IMR-90 (cell line): Measurements from ENCODE around the gene TPM4. TPM values are rescaled to one million over a fixed set of nuclear protein-coding genes. Genes with fewer than 3 reads are reported as not detected.

Source experiments
- ATAC-seq: fragments of 200-7000 bp; cut with Tn5 transposase; 2 replicates; pipeline ENCODE4 v1.9.1; 2020; ENCODE audit warnings: low read depth, mild to moderate bottlenecking, moderate library complexity
- BruUV-seq: library from RNA; stranded (reverse); fragments of 400-500 nt; replicated peaks from 2 replicates; lab custom pipeline; 2021; lab: Mats Ljungman, UMichigan
- CTCF ChIA-PET: fragments of 300-600 bp; formaldehyde crosslinking; extraction: SDS; loops from one replicate; lab custom pipeline; 2021; ENCODE audit warnings: antibody characterized with exemption; lab: Yijun Ruan, JAX
- POLR2A ChIA-PET: fragments of 300-600 bp; sonication (Branson Sonifier 250); formaldehyde crosslinking; loops from one replicate; lab custom pipeline; 2022; ENCODE audit warnings: antibody characterized with exemption; ENCODE audit not compliant: unreplicated experiment; lab: Charles Lee
- DNase-seq: peaks from one replicate; pipeline ENCODE4 v3.0.0; 2013
- H2AFZ ChIP-seq: replicated peaks from 2 replicates; pipeline ENCODE3; 2013; ENCODE audit warnings: low read length, mild to moderate bottlenecking; ENCODE audit not compliant: poor library complexity
- H2AK5ac ChIP-seq: 2 replicates; pipeline ENCODE4 v1.6.1; 2013; ENCODE audit warnings: low read depth, low read length, inconsistent platforms
- H2AK9ac ChIP-seq: replicated peaks from 2 replicates; pipeline ENCODE3; 2013; ENCODE audit warnings: mild to moderate bottlenecking, low read depth, low read length, moderate library complexity; ENCODE audit not compliant: poor library complexity
- H2BK120ac ChIP-seq: 2 replicates; pipeline ENCODE4 v1.6.1; 2013; ENCODE audit warnings: low read depth, low read length, inconsistent platforms
- H2BK15ac ChIP-seq: 3 replicates; pipeline ENCODE4 v1.6.1; 2013; ENCODE audit warnings: low read depth, low read length, inconsistent platforms
- H2BK20ac ChIP-seq: 2 replicates; pipeline ENCODE4 v1.6.1; 2013; ENCODE audit warnings: low read depth, mild to moderate bottlenecking, inconsistent platforms, low read length, moderate library complexity
- H2BK5ac ChIP-seq: 2 replicates; pipeline ENCODE4 v1.6.1; 2013; ENCODE audit warnings: mild to moderate bottlenecking, low read depth, low read length, inconsistent platforms; ENCODE audit not compliant: poor library complexity, severe bottlenecking
- H3K14ac ChIP-seq: replicated peaks from 2 replicates; pipeline ENCODE4 v1.6.1; 2013; ENCODE audit warnings: low read depth, low read length, inconsistent platforms
- H3K18ac ChIP-seq: 2 replicates; pipeline ENCODE4 v1.6.1; 2013; ENCODE audit warnings: low read depth, low read length, control low read depth
- H3K23ac ChIP-seq: 2 replicates; pipeline ENCODE4 v1.6.1; 2013; ENCODE audit warnings: low read depth, low read length, inconsistent platforms
- H3K27ac ChIP-seq: 2 replicates; pipeline ENCODE4 v1.5.1; 2013; ENCODE audit warnings: mild to moderate bottlenecking, control low read depth, low read length; ENCODE audit not compliant: insufficient read depth
- H3K27me3 ChIP-seq: 2 replicates; pipeline ENCODE4 v1.6.1; 2013; ENCODE audit warnings: low read length; ENCODE audit not compliant: control insufficient read depth, insufficient read depth
- H3K36me3 ChIP-seq: 2 replicates; pipeline ENCODE4 v1.6.1; 2013; ENCODE audit warnings: low read length, mixed read lengths; ENCODE audit not compliant: control insufficient read depth, insufficient read depth
- H3K4ac ChIP-seq: 2 replicates; pipeline ENCODE4 v1.6.1; 2013; ENCODE audit warnings: low read depth, low read length, inconsistent platforms
- H3K4me1 ChIP-seq: 2 replicates; pipeline ENCODE4 v1.6.1; 2013; ENCODE audit warnings: low read length, mixed read lengths; ENCODE audit not compliant: control insufficient read depth, insufficient read depth
- H3K4me2 ChIP-seq: 2 replicates; pipeline ENCODE4 v1.6.1; 2013; ENCODE audit warnings: low read depth, mild to moderate bottlenecking, control low read depth, low read length, moderate library complexity
- H3K4me3 ChIP-seq: 2 replicates; pipeline ENCODE4 v1.5.1; 2013; ENCODE audit warnings: low read depth, mild to moderate bottlenecking, control low read depth, low read length, moderate library complexity; ENCODE audit not compliant: insufficient read depth
- H3K56ac ChIP-seq: 2 replicates; pipeline ENCODE4 v1.6.1; 2013; ENCODE audit warnings: low read length, inconsistent platforms; ENCODE audit not compliant: insufficient read depth; ENCODE audit errors: extremely low read depth
- H3K79me1 ChIP-seq, 2 experiments: 2 replicates each; pipeline ENCODE4 v1.6.1; 2013; ENCODE audit warnings: low read length in 2 of 2, inconsistent platforms in 1 of 2, low read depth in 1 of 2
- H3K9ac ChIP-seq: 2 replicates; pipeline ENCODE4 v1.6.1; 2013; ENCODE audit warnings: low read depth, low read length, control low read depth
- H3K9me1 ChIP-seq: 2 replicates; pipeline ENCODE4 v1.6.1; 2013; ENCODE audit warnings: low read length, inconsistent platforms; ENCODE audit not compliant: insufficient read depth
- H3K9me3 ChIP-seq: 2 replicates; pipeline ENCODE4 v1.6.1; 2013; ENCODE audit warnings: low read length; ENCODE audit not compliant: control insufficient read depth, insufficient read depth
- H4K20me1 ChIP-seq: 2 replicates; pipeline ENCODE4 v1.6.1; 2013; ENCODE audit warnings: low read length, inconsistent platforms; ENCODE audit not compliant: insufficient read depth
- H4K5ac ChIP-seq: 2 replicates; pipeline ENCODE4 v1.6.1; 2013; ENCODE audit warnings: mild to moderate bottlenecking, low read depth, low read length, control low read depth
- H4K8ac ChIP-seq, 2 experiments: 2 replicates each; pipeline ENCODE4 v1.6.1; 2013; ENCODE audit warnings: low read depth in 2 of 2, low read length in 2 of 2, control low read depth in 1 of 2, inconsistent platforms in 1 of 2
- H4K91ac ChIP-seq: 2 replicates; pipeline ENCODE4 v1.6.1; 2013; ENCODE audit warnings: low read depth, low read length, inconsistent platforms; ENCODE audit not compliant: insufficient read depth
- BHLHE40 ChIP-seq: fragments of 150-350 bp; IDR thresholded peaks from 2 replicates; pipeline ENCODE4 v1.6.1; 2016; ENCODE audit warnings: mild to moderate bottlenecking, low read depth, low read length
- CEBPB ChIP-seq: IDR thresholded peaks from 2 replicates; pipeline ENCODE4 v1.6.1; 2012; ENCODE audit warnings: low read depth, low read length, improper control_type of control experiment
- CHD1 ChIP-seq: IDR thresholded peaks from 2 replicates; pipeline ENCODE4 v1.6.1; 2012; ENCODE audit warnings: low read depth, low read length, improper control_type of control experiment
- FOS ChIP-seq: fragments of 150-350 bp; IDR thresholded peaks from 2 replicates; pipeline ENCODE4 v1.6.1; 2016; ENCODE audit warnings: low read depth, low read length
- MAFK ChIP-seq: IDR thresholded peaks from 2 replicates; pipeline ENCODE4 v1.6.1; 2012; ENCODE audit warnings: low read depth, low read length, improper control_type of control experiment
- MAZ ChIP-seq: IDR thresholded peaks from 2 replicates; pipeline ENCODE4 v1.6.1; 2012; ENCODE audit warnings: low read depth, mild to moderate bottlenecking, low read length, improper control_type of control experiment, moderate library complexity, borderline replicate concordance
- MXI1 ChIP-seq: IDR thresholded peaks from 2 replicates; pipeline ENCODE4 v1.6.1; 2012; ENCODE audit warnings: low read depth, mild to moderate bottlenecking, low read length, moderate library complexity, borderline replicate concordance
- NFE2L2 ChIP-seq: fragments of 150-350 bp; IDR thresholded peaks from 2 replicates; pipeline ENCODE4 v1.6.1; 2016; ENCODE audit warnings: low read depth, mild to moderate bottlenecking, low read length
- POLR2A ChIP-seq: IDR thresholded peaks from 2 replicates; pipeline ENCODE4 v1.6.1; 2012; ENCODE audit warnings: mild to moderate bottlenecking, low read depth, low read length
- RAD21 ChIP-seq: IDR thresholded peaks from 2 replicates; pipeline ENCODE4 v1.6.1; 2012; ENCODE audit warnings: low read length, improper control_type of control experiment
- RCOR1 ChIP-seq: IDR thresholded peaks from 2 replicates; pipeline ENCODE4 v1.6.1; 2012; ENCODE audit warnings: mild to moderate bottlenecking, low read length, improper control_type of control experiment; ENCODE audit not compliant: insufficient replicate concordance
- SMC3 ChIP-seq: fragments of 150-350 bp; IDR thresholded peaks from 2 replicates; pipeline ENCODE4 v1.6.1; 2016; ENCODE audit warnings: low read depth, mild to moderate bottlenecking, antibody characterized with exemption, low read length, moderate library complexity
- whole genome bisulfite sequencing, 2 experiments: methylation state at CpG; one replicate each; pipeline versions ENCODE4 v1.1.5 to v1.1.7; 2013; ENCODE audit warnings: missing lambda C conversion rate in 2 of 2; ENCODE audit not compliant: insufficient read length in 1 of 2; ENCODE audit errors: extremely low coverage in 2 of 2; 5-methylcytosine and 5-hydroxymethylcytosine counted together
- dilution Hi-C: fragments of 300-500 bp; cut with HindIII; formaldehyde crosslinking; loops from one replicate; pipeline ENCODE4 v1.14.3; 2018; ENCODE audit warnings: low sequenced_read_pairs; ENCODE audit not compliant: unreplicated experiment
- in situ Hi-C: fragments of 300-500 bp; cut with MboI; formaldehyde crosslinking; loops from 3 replicates; pipeline ENCODE4 v1.14.3; 2019; ENCODE audit warnings: low sequenced_read_pairs, inconsistent platforms, mixed read lengths
- intact Hi-C: fragments of 100-400 bp; cut with micrococcal nuclease; formaldehyde crosslinking; loops from 2 replicates; pipeline ENCODE4 v1.10.0; 2022
- polyA plus RNA-seq, 3 experiments: library from polyadenylated mRNA; depleted of rRNA; stranded (reverse); fragments of >200 nt; gene quantifications; 2 replicates each; pipeline ENCODE4 v1.2.3, GENCODE V29; 2012; ENCODE audit warnings: low replicate concordance in 1 of 3
- total RNA-seq: library from RNA; depleted of rRNA; stranded (reverse); fragments of >200 nt; gene quantifications from 2 replicates; pipeline ENCODE4 v1.2.3, GENCODE V29; 2012
- TF ChIP-seq, protein P1 (sequence below): fragments of 150-350 bp; IDR thresholded peaks from 2 replicates; pipeline ENCODE4 v1.6.1; 2016; ENCODE audit warnings: low read depth, mild to moderate bottlenecking, low read length, moderate library complexity, borderline replicate concordance
- TF ChIP-seq, protein P2 (sequence below): conservative IDR thresholded peaks from 2 replicates; pipeline ENCODE4 v1.5.1; 2012; ENCODE audit warnings: mild to moderate bottlenecking, low read depth, low read length, improper control_type of control experiment
- TF ChIP-seq, protein P3 (sequence below): fragments of 150-350 bp; IDR thresholded peaks from 2 replicates; pipeline ENCODE4 v1.6.1; 2017; ENCODE audit warnings: mild to moderate bottlenecking, antibody characterized with exemption, low read length, low read depth

TPM4 gene
- total and polyA plus RNA-seq, 2 of the 4 experiments (the other 2 are of a cell fraction), result 1,075 to 1,160 TPM

DNA sequence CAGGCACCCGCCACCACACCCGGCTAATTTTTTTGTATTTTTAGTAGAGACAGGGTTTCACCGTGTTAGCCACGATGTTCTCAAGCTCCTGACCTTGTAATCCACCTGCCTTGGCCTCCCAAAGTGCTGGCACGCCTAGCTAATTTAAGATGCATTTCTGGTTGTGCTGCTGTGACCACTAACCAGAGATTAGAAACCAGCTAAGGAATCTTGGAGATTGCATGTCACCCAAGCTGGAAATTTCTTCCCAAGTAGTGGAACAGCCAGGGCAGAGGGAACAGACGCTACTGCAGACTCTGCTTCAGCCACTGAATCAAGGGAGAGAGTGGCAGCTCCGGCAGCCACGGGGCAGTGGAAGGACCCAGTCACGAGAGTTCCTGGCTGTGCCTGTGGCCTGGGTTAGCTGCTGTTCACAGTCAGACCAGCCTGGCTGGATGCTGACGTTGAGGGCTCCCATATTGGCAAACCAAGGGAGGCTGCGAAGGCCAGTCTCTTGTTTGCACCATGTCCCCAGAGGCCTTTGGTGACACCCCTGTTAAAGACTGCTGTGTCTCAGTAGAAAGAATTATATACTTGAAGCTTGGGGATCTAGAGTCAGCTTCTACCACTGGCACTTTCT is 7.9 kb downstream of the TPM4 start:
- no peak overlapping the region for H3K4ac ChIP-seq
- peaks cover 89% of the 10 kb centered on the region for H3K36me3 ChIP-seq
- H3K56ac ChIP-seq, result no peak overlapping the region
- H3K4me1 ChIP-seq, result peaks cover 27% of the 10 kb centered on the region
- H4K20me1 ChIP-seq, result peaks cover 100% of the 10 kb centered on the region
- dilution Hi-C loops (no loop called here), intact Hi-C loops (no loop called here), in situ Hi-C loops (no loop called here)
- ChIA-PET POLR2A (interaction anchor here (0.5 to 0.7 kb wide), 2 partner anchors 8 to 10 kb away, joined by 5 to 7 read pairs; partner anchors contain the start of gene TPM4), CTCF (interaction anchor here (1.5 kb wide), 1 partner anchor 43 kb away, joined by 3 read pairs; no protein-coding TSS in a partner anchor)
- H4K5ac ChIP-seq, result no peak overlapping the region
- no peak for DNase-seq
- no peak overlapping the region for H2AK5ac ChIP-seq
- H3K27ac ChIP-seq, result 0 out of 2 replicates have a peak overlapping the region, but pooled peaks have one; percentile 12
- no peaks in the 10 kb centered on the region for H3K27me3 ChIP-seq
- H4K8ac ChIP-seq, result no peak overlapping the region; a peak in 1 of 4 replicates
- no TSS peak for BruUV-seq
- no peak overlapping the region for H2BK15ac ChIP-seq
- H3K79me1 ChIP-seq, result peaks cover 23 to 83% of the 10 kb centered on the region in 2 experiments
- no peak for ATAC-seq
- H2AFZ ChIP-seq, result no peak overlapping the region
- no peaks in the 10 kb centered on the region for H3K9me3 ChIP-seq
- peak overlapping the region; percentile 89 for H2AK9ac ChIP-seq
- H4K91ac ChIP-seq, result no peak overlapping the region
- H3K23ac ChIP-seq, result peak overlapping the region; percentile 24; the same call in 1 of the 2 replicates
- no peak overlapping the region for H3K4me2 ChIP-seq
- H3K9me1 ChIP-seq, result peaks cover 24% of the 10 kb centered on the region
- H3K18ac ChIP-seq, result no peak overlapping the region
- H3K14ac ChIP-seq, result no peak overlapping the region; the same call in 1 of the 2 replicates
- WGBS, 2 experiments, result 92% methylated on average over 4 of the region's 11 CpGs; no CpG with 5 or more reads in 1 of the 2 experiments
- H3K4me3 ChIP-seq, result no peak overlapping the region
- H2BK20ac ChIP-seq, result no peak overlapping the region
- peak overlapping the region; percentile 12; the same call in 1 of the 2 replicates for H3K9ac ChIP-seq
- no peak for TF ChIP-seq MAFK
- no peak for TF ChIP-seq MXI1
- TF ChIP-seq, protein P1, sequence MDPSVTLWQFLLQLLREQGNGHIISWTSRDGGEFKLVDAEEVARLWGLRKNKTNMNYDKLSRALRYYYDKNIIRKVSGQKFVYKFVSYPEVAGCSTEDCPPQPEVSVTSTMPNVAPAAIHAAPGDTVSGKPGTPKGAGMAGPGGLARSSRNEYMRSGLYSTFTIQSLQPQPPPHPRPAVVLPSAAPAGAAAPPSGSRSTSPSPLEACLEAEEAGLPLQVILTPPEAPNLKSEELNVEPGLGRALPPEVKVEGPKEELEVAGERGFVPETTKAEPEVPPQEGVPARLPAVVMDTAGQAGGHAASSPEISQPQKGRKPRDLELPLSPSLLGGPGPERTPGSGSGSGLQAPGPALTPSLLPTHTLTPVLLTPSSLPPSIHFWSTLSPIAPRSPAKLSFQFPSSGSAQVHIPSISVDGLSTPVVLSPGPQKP, result no peak
- no peak for TF ChIP-seq FOS
- TF ChIP-seq POLR2A, result no peak
- TF ChIP-seq RCOR1, result no peak
- no peak for TF ChIP-seq CHD1
- TF ChIP-seq, protein P2, sequence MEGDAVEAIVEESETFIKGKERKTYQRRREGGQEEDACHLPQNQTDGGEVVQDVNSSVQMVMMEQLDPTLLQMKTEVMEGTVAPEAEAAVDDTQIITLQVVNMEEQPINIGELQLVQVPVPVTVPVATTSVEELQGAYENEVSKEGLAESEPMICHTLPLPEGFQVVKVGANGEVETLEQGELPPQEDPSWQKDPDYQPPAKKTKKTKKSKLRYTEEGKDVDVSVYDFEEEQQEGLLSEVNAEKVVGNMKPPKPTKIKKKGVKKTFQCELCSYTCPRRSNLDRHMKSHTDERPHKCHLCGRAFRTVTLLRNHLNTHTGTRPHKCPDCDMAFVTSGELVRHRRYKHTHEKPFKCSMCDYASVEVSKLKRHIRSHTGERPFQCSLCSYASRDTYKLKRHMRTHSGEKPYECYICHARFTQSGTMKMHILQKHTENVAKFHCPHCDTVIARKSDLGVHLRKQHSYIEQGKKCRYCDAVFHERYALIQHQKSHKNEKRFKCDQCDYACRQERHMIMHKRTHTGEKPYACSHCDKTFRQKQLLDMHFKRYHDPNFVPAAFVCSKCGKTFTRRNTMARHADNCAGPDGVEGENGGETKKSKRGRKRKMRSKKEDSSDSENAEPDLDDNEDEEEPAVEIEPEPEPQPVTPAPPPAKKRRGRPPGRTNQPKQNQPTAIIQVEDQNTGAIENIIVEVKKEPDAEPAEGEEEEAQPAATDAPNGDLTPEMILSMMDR, result no peak
- TF ChIP-seq CEBPB, result no peak
- TF ChIP-seq RAD21, result no peak
- TF ChIP-seq MAZ, result no peak
- TF ChIP-seq, protein P3, sequence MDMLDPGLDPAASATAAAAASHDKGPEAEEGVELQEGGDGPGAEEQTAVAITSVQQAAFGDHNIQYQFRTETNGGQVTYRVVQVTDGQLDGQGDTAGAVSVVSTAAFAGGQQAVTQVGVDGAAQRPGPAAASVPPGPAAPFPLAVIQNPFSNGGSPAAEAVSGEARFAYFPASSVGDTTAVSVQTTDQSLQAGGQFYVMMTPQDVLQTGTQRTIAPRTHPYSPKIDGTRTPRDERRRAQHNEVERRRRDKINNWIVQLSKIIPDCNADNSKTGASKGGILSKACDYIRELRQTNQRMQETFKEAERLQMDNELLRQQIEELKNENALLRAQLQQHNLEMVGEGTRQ, result no peak
- TF ChIP-seq SMC3, result no peak
- no peak for TF ChIP-seq NFE2L2
- TF ChIP-seq BHLHE40, result no peak
- H2BK120ac ChIP-seq, result no peak overlapping the region
- H2BK5ac ChIP-seq, result no peak overlapping the region
